ENCODE measurements around the gene TRIM14.

DNA sequence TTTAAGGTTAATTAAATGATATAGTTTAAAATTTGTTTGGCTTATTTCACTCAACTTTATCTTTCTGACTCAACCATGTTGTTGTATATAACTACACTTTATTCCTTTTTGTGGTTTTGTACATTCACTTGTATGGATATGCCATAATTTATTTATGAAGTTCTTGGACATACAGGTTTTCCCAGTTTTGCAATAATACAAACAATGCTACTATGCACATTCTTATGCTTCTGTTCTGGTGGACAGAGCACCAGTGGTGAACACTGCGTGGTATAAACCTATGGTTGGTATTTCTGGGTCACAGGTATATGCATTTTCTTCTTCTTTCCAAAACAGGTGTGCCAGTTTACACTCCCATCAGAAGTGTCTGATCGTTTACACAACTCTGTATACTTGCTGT is 35.7 kb upstream of the TRIM14 start:
- TF ChIP-seq, protein P1, sequence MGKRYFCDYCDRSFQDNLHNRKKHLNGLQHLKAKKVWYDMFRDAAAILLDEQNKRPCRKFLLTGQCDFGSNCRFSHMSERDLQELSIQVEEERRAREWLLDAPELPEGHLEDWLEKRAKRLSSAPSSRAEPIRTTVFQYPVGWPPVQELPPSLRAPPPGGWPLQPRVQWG (CRISPR knock-in tag; IDR thresholded peaks at IDR 0.05; ENCODE audit: borderline replicate concordance, low read depth), result no peak
- TF ChIP-seq AHR (CRISPR knock-in tag; IDR thresholded peaks at IDR 0.05) (no peak), KAT8 (CRISPR knock-in tag; IDR thresholded peaks at IDR 0.05) (no peak), TARDBP (CRISPR knock-in tag; IDR thresholded peaks at IDR 0.05) (no peak), NR2C2 (CRISPR knock-in tag; IDR thresholded peaks at IDR 0.05; ENCODE audit: borderline replicate concordance) (no peak), PRMT3 (CRISPR knock-in tag; IDR thresholded peaks at IDR 0.05; ENCODE audit: borderline replicate concordance, low read depth) (no peak), TCF7L2 (IDR thresholded peaks at IDR 0.05; ENCODE audit: low read depth, low read length) (no peak), POLR2A (IDR thresholded peaks at IDR 0.05; ENCODE audit: insufficient read depth in 1 of 2, low read depth in 2 of 2, low read length in 2 of 2) (no peak), NFYB (CRISPR knock-in tag; IDR thresholded peaks at IDR 0.05) (no peak), SMARCC2 (IDR thresholded peaks at IDR 0.05) (no peak)
- TF ChIP-seq, protein P2, sequence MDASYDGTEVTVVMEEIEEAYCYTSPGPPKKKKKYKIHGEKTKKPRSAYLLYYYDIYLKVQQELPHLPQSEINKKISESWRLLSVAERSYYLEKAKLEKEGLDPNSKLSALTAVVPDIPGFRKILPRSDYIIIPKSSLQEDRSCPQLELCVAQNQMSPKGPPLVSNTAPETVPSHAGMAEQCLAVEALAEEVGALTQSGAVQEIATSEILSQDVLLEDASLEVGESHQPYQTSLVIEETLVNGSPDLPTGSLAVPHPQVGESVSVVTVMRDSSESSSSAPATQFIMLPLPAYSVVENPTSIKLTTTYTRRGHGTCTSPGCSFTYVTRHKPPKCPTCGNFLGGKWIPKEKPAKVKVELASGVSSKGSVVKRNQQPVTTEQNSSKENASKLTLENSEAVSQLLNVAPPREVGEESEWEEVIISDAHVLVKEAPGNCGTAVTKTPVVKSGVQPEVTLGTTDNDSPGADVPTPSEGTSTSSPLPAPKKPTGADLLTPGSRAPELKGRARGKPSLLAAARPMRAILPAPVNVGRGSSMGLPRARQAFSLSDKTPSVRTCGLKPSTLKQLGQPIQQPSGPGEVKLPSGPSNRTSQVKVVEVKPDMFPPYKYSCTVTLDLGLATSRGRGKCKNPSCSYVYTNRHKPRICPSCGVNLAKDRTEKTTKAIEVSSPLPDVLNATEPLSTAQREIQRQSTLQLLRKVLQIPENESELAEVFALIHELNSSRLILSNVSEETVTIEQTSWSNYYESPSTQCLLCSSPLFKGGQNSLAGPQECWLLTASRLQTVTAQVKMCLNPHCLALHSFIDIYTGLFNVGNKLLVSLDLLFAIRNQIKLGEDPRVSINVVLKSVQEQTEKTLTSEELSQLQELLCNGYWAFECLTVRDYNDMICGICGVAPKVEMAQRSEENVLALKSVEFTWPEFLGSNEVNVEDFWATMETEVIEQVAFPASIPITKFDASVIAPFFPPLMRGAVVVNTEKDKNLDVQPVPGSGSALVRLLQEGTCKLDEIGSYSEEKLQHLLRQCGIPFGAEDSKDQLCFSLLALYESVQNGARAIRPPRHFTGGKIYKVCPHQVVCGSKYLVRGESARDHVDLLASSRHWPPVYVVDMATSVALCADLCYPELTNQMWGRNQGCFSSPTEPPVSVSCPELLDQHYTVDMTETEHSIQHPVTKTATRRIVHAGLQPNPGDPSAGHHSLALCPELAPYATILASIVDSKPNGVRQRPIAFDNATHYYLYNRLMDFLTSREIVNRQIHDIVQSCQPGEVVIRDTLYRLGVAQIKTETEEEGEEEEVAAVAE (CRISPR knock-in tag; IDR thresholded peaks at IDR 0.05; ENCODE audit: borderline replicate concordance), result no peak
- TF ChIP-seq, protein P3, sequence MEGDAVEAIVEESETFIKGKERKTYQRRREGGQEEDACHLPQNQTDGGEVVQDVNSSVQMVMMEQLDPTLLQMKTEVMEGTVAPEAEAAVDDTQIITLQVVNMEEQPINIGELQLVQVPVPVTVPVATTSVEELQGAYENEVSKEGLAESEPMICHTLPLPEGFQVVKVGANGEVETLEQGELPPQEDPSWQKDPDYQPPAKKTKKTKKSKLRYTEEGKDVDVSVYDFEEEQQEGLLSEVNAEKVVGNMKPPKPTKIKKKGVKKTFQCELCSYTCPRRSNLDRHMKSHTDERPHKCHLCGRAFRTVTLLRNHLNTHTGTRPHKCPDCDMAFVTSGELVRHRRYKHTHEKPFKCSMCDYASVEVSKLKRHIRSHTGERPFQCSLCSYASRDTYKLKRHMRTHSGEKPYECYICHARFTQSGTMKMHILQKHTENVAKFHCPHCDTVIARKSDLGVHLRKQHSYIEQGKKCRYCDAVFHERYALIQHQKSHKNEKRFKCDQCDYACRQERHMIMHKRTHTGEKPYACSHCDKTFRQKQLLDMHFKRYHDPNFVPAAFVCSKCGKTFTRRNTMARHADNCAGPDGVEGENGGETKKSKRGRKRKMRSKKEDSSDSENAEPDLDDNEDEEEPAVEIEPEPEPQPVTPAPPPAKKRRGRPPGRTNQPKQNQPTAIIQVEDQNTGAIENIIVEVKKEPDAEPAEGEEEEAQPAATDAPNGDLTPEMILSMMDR (CRISPR knock-in tag; IDR thresholded peaks at IDR 0.05), result no peak
- TF ChIP-seq, protein P4, sequence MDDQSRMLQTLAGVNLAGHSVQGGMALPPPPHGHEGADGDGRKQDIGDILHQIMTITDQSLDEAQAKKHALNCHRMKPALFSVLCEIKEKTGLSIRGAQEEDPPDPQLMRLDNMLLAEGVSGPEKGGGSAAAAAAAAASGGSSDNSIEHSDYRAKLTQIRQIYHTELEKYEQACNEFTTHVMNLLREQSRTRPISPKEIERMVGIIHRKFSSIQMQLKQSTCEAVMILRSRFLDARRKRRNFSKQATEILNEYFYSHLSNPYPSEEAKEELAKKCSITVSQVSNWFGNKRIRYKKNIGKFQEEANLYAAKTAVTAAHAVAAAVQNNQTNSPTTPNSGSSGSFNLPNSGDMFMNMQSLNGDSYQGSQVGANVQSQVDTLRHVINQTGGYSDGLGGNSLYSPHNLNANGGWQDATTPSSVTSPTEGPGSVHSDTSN (CRISPR knock-in tag; IDR thresholded peaks at IDR 0.05; ENCODE audit: borderline replicate concordance), result no peak
- TF ChIP-seq, protein P5, sequence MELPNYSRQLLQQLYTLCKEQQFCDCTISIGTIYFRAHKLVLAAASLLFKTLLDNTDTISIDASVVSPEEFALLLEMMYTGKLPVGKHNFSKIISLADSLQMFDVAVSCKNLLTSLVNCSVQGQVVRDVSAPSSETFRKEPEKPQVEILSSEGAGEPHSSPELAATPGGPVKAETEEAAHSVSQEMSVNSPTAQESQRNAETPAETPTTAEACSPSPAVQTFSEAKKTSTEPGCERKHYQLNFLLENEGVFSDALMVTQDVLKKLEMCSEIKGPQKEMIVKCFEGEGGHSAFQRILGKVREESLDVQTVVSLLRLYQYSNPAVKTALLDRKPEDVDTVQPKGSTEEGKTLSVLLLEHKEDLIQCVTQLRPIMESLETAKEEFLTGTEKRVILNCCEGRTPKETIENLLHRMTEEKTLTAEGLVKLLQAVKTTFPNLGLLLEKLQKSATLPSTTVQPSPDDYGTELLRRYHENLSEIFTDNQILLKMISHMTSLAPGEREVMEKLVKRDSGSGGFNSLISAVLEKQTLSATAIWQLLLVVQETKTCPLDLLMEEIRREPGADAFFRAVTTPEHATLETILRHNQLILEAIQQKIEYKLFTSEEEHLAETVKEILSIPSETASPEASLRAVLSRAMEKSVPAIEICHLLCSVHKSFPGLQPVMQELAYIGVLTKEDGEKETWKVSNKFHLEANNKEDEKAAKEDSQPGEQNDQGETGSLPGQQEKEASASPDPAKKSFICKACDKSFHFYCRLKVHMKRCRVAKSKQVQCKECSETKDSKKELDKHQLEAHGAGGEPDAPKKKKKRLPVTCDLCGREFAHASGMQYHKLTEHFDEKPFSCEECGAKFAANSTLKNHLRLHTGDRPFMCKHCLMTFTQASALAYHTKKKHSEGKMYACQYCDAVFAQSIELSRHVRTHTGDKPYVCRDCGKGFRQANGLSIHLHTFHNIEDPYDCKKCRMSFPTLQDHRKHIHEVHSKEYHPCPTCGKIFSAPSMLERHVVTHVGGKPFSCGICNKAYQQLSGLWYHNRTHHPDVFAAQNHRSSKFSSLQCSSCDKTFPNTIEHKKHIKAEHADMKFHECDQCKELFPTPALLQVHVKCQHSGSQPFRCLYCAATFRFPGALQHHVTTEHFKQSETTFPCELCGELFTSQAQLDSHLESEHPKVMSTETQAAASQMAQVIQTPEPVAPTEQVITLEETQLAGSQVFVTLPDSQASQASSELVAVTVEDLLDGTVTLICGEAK (IDR thresholded peaks at IDR 0.05), result no peak
- TF ChIP-seq, protein P5 (CRISPR knock-in tag; IDR thresholded peaks at IDR 0.05), result no peak

All from HepG2 (cell line).